ENCODE measurements around the gene CERCAM.
"Not testable (repeated sequence)": the region's sequence is repeated elsewhere in the genome, so short reads cannot be mapped to it uniquely, and the experiment has no call there.

CERCAM gene

GRCh38 chr9:128419061-128419925, 1.4 kb upstream of the CERCAM start:
- no peak for DNase-seq (ENCODE audit: low read depth)
- TF ChIP-seq CTCF (IDR thresholded peaks at IDR 0.05; ENCODE audit: low read depth, low read length, missing control alignments) = no peak
- no peak overlapping the region for H3K4me3 ChIP-seq (ENCODE audit: low read depth, low read length)

GRCh38 chr9:128420060-128420650, 502 bp upstream of the CERCAM start:
- peak; percentile 10 for DNase-seq (ENCODE audit: low read depth)
- peak; percentile 80 for TF ChIP-seq CTCF (IDR thresholded peaks at IDR 0.05; ENCODE audit: low read depth, low read length, missing control alignments)
- peak overlapping the region; percentile 83 for H3K4me3 ChIP-seq (ENCODE audit: low read depth, low read length)

GRCh38 chr9:128421482-128421996, 882 bp downstream of the CERCAM start:
- peak overlapping the region; percentile 83 for H3K4me3 ChIP-seq (ENCODE audit: low read depth, low read length)
- TF ChIP-seq CTCF (IDR thresholded peaks at IDR 0.05; ENCODE audit: low read depth, low read length, missing control alignments) = no peak
- no peak for DNase-seq (ENCODE audit: low read depth)

GRCh38 chr9:128422022-128422782, 1.5 kb downstream of the CERCAM start:
- DNase-seq (ENCODE audit: low read depth); H3K4me3 ChIP-seq (ENCODE audit: low read depth, low read length): not testable (repeated sequence)

- TF ChIP-seq CTCF (IDR thresholded peaks at IDR 0.05; ENCODE audit: low read depth, low read length, missing control alignments) = no peak
- H3K4me3 ChIP-seq (ENCODE audit: low read depth, low read length) = no peak overlapping the region
- DNase-seq (ENCODE audit: low read depth) = no peak
These were observed 2.1 kb downstream of the CERCAM start for GRCh38 chr9:128422783-128423150.

- H3K4me3 ChIP-seq (ENCODE audit: low read depth, low read length); DNase-seq (ENCODE audit: low read depth): not testable (repeated sequence)
These were observed 2.7 kb downstream of the CERCAM start for GRCh38 chr9:128423356-128423755.

- no peak for TF ChIP-seq CTCF (IDR thresholded peaks at IDR 0.05; ENCODE audit: low read depth, low read length, missing control alignments)
- H3K4me3 ChIP-seq (ENCODE audit: low read depth, low read length) = no peak overlapping the region
- no peak for DNase-seq (ENCODE audit: low read depth)
These were observed 3.7 kb downstream of the CERCAM start for GRCh38 chr9:128424268-128424780.
